Loucy (cell line): ENCODE measurements around the gene BACE2.

Experiments
- CTCF ChIP-seq: fragments of 200-600 bp; sonication (generic); conservative IDR thresholded peaks from 2 replicates; pipeline ENCODE4 v1.5.1; 2014; ENCODE audit warnings: mild to moderate bottlenecking, antibody characterized with exemption, low read length
- EZH2phosphoT487 ChIP-seq: fragments of 200-600 bp; IDR thresholded peaks from 2 replicates; pipeline ENCODE4 v1.6.1; 2018; ENCODE audit warnings: antibody characterized with exemption, mild to moderate bottlenecking, moderate library complexity, borderline replicate concordance

DNA sequence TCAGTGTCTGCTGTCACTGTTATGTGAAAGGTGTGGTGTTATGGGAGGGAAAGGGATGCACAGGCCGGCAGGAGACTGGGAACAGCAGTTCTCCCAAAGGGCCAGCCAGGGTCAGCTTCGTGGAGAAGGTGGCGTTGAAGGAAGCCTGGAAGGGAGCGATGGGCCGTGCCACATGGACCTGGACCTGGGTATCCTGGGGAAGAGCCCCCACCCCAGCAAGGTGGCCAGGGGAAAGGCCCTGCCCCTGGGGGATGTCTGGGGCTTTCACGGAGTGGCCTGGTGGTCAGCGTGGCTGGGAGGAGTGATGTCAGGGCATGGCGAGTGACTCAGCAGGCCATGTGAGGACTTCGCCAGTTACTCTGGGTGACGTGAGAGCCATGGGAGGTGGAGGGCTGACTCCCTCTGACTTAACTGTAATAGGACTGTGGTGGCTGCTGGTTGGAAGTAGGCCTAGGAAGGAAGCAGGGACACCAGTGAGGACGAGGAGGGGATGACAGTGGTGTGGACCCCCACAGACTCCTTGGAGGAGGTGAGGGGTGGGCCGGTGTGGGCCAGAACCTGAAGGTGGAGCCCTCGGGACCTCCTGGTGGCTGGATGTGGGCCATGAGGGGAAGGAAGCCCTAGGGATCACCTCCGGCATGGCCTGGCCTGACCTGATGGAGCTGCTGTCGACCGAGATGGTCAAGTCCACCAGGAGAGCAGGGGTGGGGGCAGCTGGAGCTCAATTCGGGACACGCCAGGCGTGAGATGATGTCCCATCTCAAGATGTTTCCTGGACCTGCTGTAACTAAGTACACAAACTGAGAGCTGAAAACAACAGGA is 54.5 kb downstream of the BACE2 start:
- TF ChIP-seq CTCF (no peak), EZH2phosphoT487 (no peak)
